IMR-90 (cell line): ENCODE results near the gene ST6GALNAC3. TPM values are rescaled to one million over a fixed set of nuclear protein-coding genes. Genes with fewer than 3 reads are reported as not detected.

Source experiments
- ATAC-seq: fragments of 200-7000 bp; cut with Tn5 transposase; 2 replicates; pipeline ENCODE4 v1.9.1; 2020; ENCODE audit warnings: low read depth, mild to moderate bottlenecking, moderate library complexity
- BruUV-seq: library from RNA; stranded (reverse); fragments of 400-500 nt; replicated peaks from 2 replicates; lab custom pipeline; 2021; lab: Mats Ljungman, UMichigan
- CTCF ChIA-PET: fragments of 300-600 bp; formaldehyde crosslinking; extraction: SDS; loops from one replicate; lab custom pipeline; 2021; ENCODE audit warnings: antibody characterized with exemption; lab: Yijun Ruan, JAX
- POLR2A ChIA-PET: fragments of 300-600 bp; sonication (Branson Sonifier 250); formaldehyde crosslinking; loops from one replicate; lab custom pipeline; 2022; ENCODE audit warnings: antibody characterized with exemption; ENCODE audit not compliant: unreplicated experiment; lab: Charles Lee
- DNase-seq: peaks from one replicate; pipeline ENCODE4 v3.0.0; 2013
- H2AFZ ChIP-seq: replicated peaks from 2 replicates; pipeline ENCODE3; 2013; ENCODE audit warnings: low read length, mild to moderate bottlenecking; ENCODE audit not compliant: poor library complexity
- H2AK5ac ChIP-seq: 2 replicates; pipeline ENCODE4 v1.6.1; 2013; ENCODE audit warnings: low read depth, low read length, inconsistent platforms
- H2AK9ac ChIP-seq: replicated peaks from 2 replicates; pipeline ENCODE3; 2013; ENCODE audit warnings: mild to moderate bottlenecking, low read depth, low read length, moderate library complexity; ENCODE audit not compliant: poor library complexity
- H2BK120ac ChIP-seq: 2 replicates; pipeline ENCODE4 v1.6.1; 2013; ENCODE audit warnings: low read depth, low read length, inconsistent platforms
- H2BK15ac ChIP-seq: 3 replicates; pipeline ENCODE4 v1.6.1; 2013; ENCODE audit warnings: low read depth, low read length, inconsistent platforms
- H2BK20ac ChIP-seq: 2 replicates; pipeline ENCODE4 v1.6.1; 2013; ENCODE audit warnings: low read depth, mild to moderate bottlenecking, inconsistent platforms, low read length, moderate library complexity
- H2BK5ac ChIP-seq: 2 replicates; pipeline ENCODE4 v1.6.1; 2013; ENCODE audit warnings: mild to moderate bottlenecking, low read depth, low read length, inconsistent platforms; ENCODE audit not compliant: poor library complexity, severe bottlenecking
- H3K14ac ChIP-seq: replicated peaks from 2 replicates; pipeline ENCODE4 v1.6.1; 2013; ENCODE audit warnings: low read depth, low read length, inconsistent platforms
- H3K18ac ChIP-seq: 2 replicates; pipeline ENCODE4 v1.6.1; 2013; ENCODE audit warnings: low read depth, low read length, control low read depth
- H3K23ac ChIP-seq: 2 replicates; pipeline ENCODE4 v1.6.1; 2013; ENCODE audit warnings: low read depth, low read length, inconsistent platforms
- H3K27ac ChIP-seq: 2 replicates; pipeline ENCODE4 v1.5.1; 2013; ENCODE audit warnings: mild to moderate bottlenecking, control low read depth, low read length; ENCODE audit not compliant: insufficient read depth
- H3K27me3 ChIP-seq: 2 replicates; pipeline ENCODE4 v1.6.1; 2013; ENCODE audit warnings: low read length; ENCODE audit not compliant: control insufficient read depth, insufficient read depth
- H3K36me3 ChIP-seq: 2 replicates; pipeline ENCODE4 v1.6.1; 2013; ENCODE audit warnings: low read length, mixed read lengths; ENCODE audit not compliant: control insufficient read depth, insufficient read depth
- H3K4ac ChIP-seq: 2 replicates; pipeline ENCODE4 v1.6.1; 2013; ENCODE audit warnings: low read depth, low read length, inconsistent platforms
- H3K4me1 ChIP-seq: 2 replicates; pipeline ENCODE4 v1.6.1; 2013; ENCODE audit warnings: low read length, mixed read lengths; ENCODE audit not compliant: control insufficient read depth, insufficient read depth
- H3K4me2 ChIP-seq: 2 replicates; pipeline ENCODE4 v1.6.1; 2013; ENCODE audit warnings: low read depth, mild to moderate bottlenecking, control low read depth, low read length, moderate library complexity
- H3K4me3 ChIP-seq: 2 replicates; pipeline ENCODE4 v1.5.1; 2013; ENCODE audit warnings: low read depth, mild to moderate bottlenecking, control low read depth, low read length, moderate library complexity; ENCODE audit not compliant: insufficient read depth
- H3K56ac ChIP-seq: 2 replicates; pipeline ENCODE4 v1.6.1; 2013; ENCODE audit warnings: low read length, inconsistent platforms; ENCODE audit not compliant: insufficient read depth; ENCODE audit errors: extremely low read depth
- H3K79me1 ChIP-seq, 2 experiments: 2 replicates each; pipeline ENCODE4 v1.6.1; 2013; ENCODE audit warnings: low read length in 2 of 2, inconsistent platforms in 1 of 2, low read depth in 1 of 2
- H3K9ac ChIP-seq: 2 replicates; pipeline ENCODE4 v1.6.1; 2013; ENCODE audit warnings: low read depth, low read length, control low read depth
- H3K9me1 ChIP-seq: 2 replicates; pipeline ENCODE4 v1.6.1; 2013; ENCODE audit warnings: low read length, inconsistent platforms; ENCODE audit not compliant: insufficient read depth
- H3K9me3 ChIP-seq: 2 replicates; pipeline ENCODE4 v1.6.1; 2013; ENCODE audit warnings: low read length; ENCODE audit not compliant: control insufficient read depth, insufficient read depth
- H4K20me1 ChIP-seq: 2 replicates; pipeline ENCODE4 v1.6.1; 2013; ENCODE audit warnings: low read length, inconsistent platforms; ENCODE audit not compliant: insufficient read depth
- H4K5ac ChIP-seq: 2 replicates; pipeline ENCODE4 v1.6.1; 2013; ENCODE audit warnings: mild to moderate bottlenecking, low read depth, low read length, control low read depth
- H4K8ac ChIP-seq, 2 experiments: 2 replicates each; pipeline ENCODE4 v1.6.1; 2013; ENCODE audit warnings: low read depth in 2 of 2, low read length in 2 of 2, control low read depth in 1 of 2, inconsistent platforms in 1 of 2
- H4K91ac ChIP-seq: 2 replicates; pipeline ENCODE4 v1.6.1; 2013; ENCODE audit warnings: low read depth, low read length, inconsistent platforms; ENCODE audit not compliant: insufficient read depth
- FOS ChIP-seq: fragments of 150-350 bp; IDR thresholded peaks from 2 replicates; pipeline ENCODE4 v1.6.1; 2016; ENCODE audit warnings: low read depth, low read length
- RAD21 ChIP-seq: IDR thresholded peaks from 2 replicates; pipeline ENCODE4 v1.6.1; 2012; ENCODE audit warnings: low read length, improper control_type of control experiment
- SMC3 ChIP-seq: fragments of 150-350 bp; IDR thresholded peaks from 2 replicates; pipeline ENCODE4 v1.6.1; 2016; ENCODE audit warnings: low read depth, mild to moderate bottlenecking, antibody characterized with exemption, low read length, moderate library complexity
- WGBS, 2 experiments: methylation state at CpG; one replicate each; pipeline versions ENCODE4 v1.1.5 to v1.1.7; 2013; ENCODE audit warnings: missing lambda C conversion rate in 2 of 2; ENCODE audit not compliant: insufficient read length in 1 of 2; ENCODE audit errors: extremely low coverage in 2 of 2; 5-methylcytosine and 5-hydroxymethylcytosine counted together
- dilution Hi-C: fragments of 300-500 bp; cut with HindIII; formaldehyde crosslinking; loops from one replicate; pipeline ENCODE4 v1.14.3; 2018; ENCODE audit warnings: low sequenced_read_pairs; ENCODE audit not compliant: unreplicated experiment
- in situ Hi-C: fragments of 300-500 bp; cut with MboI; formaldehyde crosslinking; loops from 3 replicates; pipeline ENCODE4 v1.14.3; 2019; ENCODE audit warnings: low sequenced_read_pairs, inconsistent platforms, mixed read lengths
- intact Hi-C: fragments of 100-400 bp; cut with micrococcal nuclease; formaldehyde crosslinking; loops from 2 replicates; pipeline ENCODE4 v1.10.0; 2022
- polyA plus RNA-seq, 3 experiments: library from polyadenylated mRNA; depleted of rRNA; stranded (reverse); fragments of >200 nt; gene quantifications; 2 replicates each; pipeline ENCODE4 v1.2.3, GENCODE V29; 2012; ENCODE audit warnings: low replicate concordance in 1 of 3
- total RNA-seq: library from RNA; depleted of rRNA; stranded (reverse); fragments of >200 nt; gene quantifications from 2 replicates; pipeline ENCODE4 v1.2.3, GENCODE V29; 2012

Gene ST6GALNAC3
- total and polyA plus RNA-seq, 2 of the 4 experiments (the other 2 are of a cell fraction), result 0.65 to 1.3 TPM

- intact Hi-C loops, result no loop called here
- no peaks in the 10 kb centered on the region for H3K9me1 ChIP-seq
- no peak overlapping the region for H3K27ac ChIP-seq
- no peaks in the 10 kb centered on the region for H3K36me3 ChIP-seq
- in situ Hi-C loops, result no loop called here
- H2AFZ ChIP-seq, result no peak overlapping the region
- H2BK120ac ChIP-seq, result no peak overlapping the region
- POLR2A ChIA-PET, result no interaction called here
- dilution Hi-C loops, result no loop called here
- CTCF ChIA-PET, result no interaction called here
- no peak overlapping the region for H4K5ac ChIP-seq
- H3K79me1 ChIP-seq, result no peaks in the 10 kb centered on the region
- no peak overlapping the region for H4K8ac ChIP-seq
- no peak overlapping the region for H3K56ac ChIP-seq
- no peak overlapping the region for H3K4me2 ChIP-seq
- H2BK20ac ChIP-seq, result no peak overlapping the region
- BruUV-seq, result no TSS peak
- H3K4me3 ChIP-seq, result no peak overlapping the region
- TF ChIP-seq RAD21 (no peak), SMC3 (no peak), FOS (no peak)
- H3K9ac ChIP-seq, result no peak overlapping the region
- no peak overlapping the region for H3K18ac ChIP-seq
- H4K91ac ChIP-seq, result no peak overlapping the region
- no peaks in the 10 kb centered on the region for H3K27me3 ChIP-seq
- no peak overlapping the region for H3K23ac ChIP-seq
- WGBS, 2 experiments, result no CpG with 5 or more reads among the region's 2 CpGs
- no peak overlapping the region for H2AK9ac ChIP-seq
- no peak overlapping the region for H2BK5ac ChIP-seq
- no peak for ATAC-seq
- H3K14ac ChIP-seq, result no peak overlapping the region
- H4K20me1 ChIP-seq, result no peaks in the 10 kb centered on the region
- DNase-seq, result no peak
- no peaks in the 10 kb centered on the region for H3K9me3 ChIP-seq
- H2AK5ac ChIP-seq, result no peak overlapping the region
- H2BK15ac ChIP-seq, result no peak overlapping the region
- no peaks in the 10 kb centered on the region for H3K4me1 ChIP-seq
- no peak overlapping the region for H3K4ac ChIP-seq
These were observed 215.1 kb downstream of the ST6GALNAC3 start for GRCh38 chr1:76289692-76290091.
